WI38 (cell line): ENCODE measurements around the gene FBXO31.

Experiments
- H3K4me3 ChIP-seq: 2 replicates; pipeline ENCODE4 v1.5.1; 2011; ENCODE audit warnings: low read depth, mild to moderate bottlenecking, control low read depth, low read length
- CTCF ChIP-seq: IDR thresholded peaks from 2 replicates; pipeline ENCODE4 v1.5.1; 2012; ENCODE audit warnings: low read depth, mild to moderate bottlenecking, control low read depth, low read length

FBXO31 gene

GRCh38 chr16:87376660-87377059 is 6.9 kb downstream of the FBXO31 start:
- H3K4me3 ChIP-seq: no peak overlapping the region
- TF ChIP-seq CTCF: no peak

- no peak for TF ChIP-seq CTCF
- no peak overlapping the region for H3K4me3 ChIP-seq
These were observed 8.0 kb downstream of the FBXO31 start for GRCh38 chr16:87375426-87376135.

DNA sequence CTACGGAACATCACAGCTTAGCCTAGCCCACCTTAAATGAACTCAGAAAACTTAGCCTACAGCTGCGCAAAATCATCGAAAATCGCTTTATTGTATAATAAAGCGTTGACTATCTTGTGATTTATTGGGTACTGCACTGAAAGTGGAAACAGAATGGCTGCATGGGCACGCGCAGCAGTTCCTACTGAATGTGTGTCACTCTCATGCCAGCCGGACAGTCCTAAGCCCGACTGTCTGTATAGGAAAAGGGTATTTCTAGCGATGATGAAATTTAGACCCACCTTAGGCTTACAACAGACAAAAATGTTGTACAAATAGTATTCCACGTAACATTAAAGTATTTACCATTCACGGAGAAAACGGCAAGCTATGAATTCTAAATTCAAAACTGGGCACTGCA is 9.3 kb downstream of the FBXO31 start:
- TF ChIP-seq CTCF: no peak
- H3K4me3 ChIP-seq: no peak overlapping the region

DNA sequence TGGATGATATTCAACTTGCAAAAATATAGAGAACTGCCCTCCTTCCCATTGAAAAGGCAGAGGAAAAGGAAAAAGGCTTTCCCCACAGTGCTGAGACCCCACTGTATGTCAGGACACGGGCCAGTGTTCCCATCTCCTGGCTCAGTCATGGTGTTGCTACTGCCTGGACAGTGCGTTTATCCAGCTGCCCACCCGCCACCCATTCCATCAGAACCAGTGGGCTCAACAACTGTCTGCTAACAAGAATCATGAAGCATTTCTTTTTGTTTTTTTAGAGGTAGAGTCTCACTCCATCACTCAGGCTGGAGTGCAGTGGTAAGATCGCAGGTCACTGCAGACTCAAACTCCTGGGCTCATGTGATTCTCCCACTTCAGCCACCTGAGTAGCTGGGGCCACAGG is 11.3 kb downstream of the FBXO31 start:
- H3K4me3 ChIP-seq: no peak overlapping the region
- no peak for TF ChIP-seq CTCF

- TF ChIP-seq CTCF: no peak
These were observed 12.2 kb downstream of the FBXO31 start for GRCh38 chr16:87371261-87371866.

GRCh38 chr16:87369796-87370719 is 13.5 kb downstream of the FBXO31 start:
- no peak overlapping the region for H3K4me3 ChIP-seq
- no peak for TF ChIP-seq CTCF

More at GRCh38 chr16:87371261-87371866, 12.2 kb downstream of the FBXO31 start:
- H3K4me3 ChIP-seq: no peak overlapping the region
